ENCODE data around the gene COL17A1. TPM values are rescaled to one million over a fixed set of nuclear protein-coding genes. Genes with fewer than 3 reads are reported as not detected.

Gene COL17A1
- total and polyA plus RNA-seq, 2 donors (not counting 1 experiment from before 2014, with no cell fraction given): under 0.01 to 0.12 TPM

DNA sequence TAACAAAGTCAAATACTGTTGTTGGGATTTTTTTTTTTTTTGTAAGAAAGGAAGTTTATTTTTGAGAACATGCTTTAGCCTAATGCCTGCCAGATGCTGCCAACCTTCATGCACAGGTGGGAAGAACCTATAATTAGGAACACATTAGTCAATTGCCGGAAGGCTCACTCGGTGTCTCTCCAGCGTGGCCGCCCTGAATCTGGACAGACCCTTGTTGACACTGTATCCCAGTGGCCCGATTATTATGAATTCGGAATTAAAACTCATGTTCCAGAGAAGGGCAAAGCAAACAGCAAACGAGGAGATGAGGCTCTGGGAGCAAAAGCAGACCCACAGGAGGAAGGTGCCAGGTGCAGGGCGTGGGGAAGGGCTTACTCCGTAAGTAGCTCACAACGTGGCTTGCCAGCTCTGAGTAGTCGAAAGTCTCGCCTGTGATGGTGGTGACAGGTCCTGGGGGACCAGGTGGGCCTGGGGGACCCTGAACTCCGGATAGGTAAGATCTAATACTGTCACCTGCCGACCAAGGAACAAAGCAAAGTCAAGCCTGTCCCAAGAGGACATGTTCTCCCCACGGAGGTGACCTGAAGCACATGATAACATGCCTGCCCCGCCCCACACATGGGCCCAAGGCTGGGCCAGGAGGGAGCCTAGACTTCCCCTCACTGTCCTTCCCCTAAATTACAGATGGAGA is 48.3 kb downstream of the COL17A1 start:
- peaks cover 1% of the 10 kb centered on the region for H3K36me3 ChIP-seq (ENCODE audit: control insufficient read depth, insufficient read depth, low read length)
- no peak overlapping the region for H3K27ac ChIP-seq (ENCODE audit: insufficient read depth, low read length)
- no peaks in the 10 kb centered on the region for H3K9me3 ChIP-seq (ENCODE audit: control insufficient read depth, insufficient read depth, low read depth, low read length)
- H3K4me3 ChIP-seq (replicated peaks in 1 of 4; ENCODE audit: control extremely low read depth in 1 of 4, insufficient read depth in 1 of 4, low read depth in 3 of 4, low read length in 4 of 4): no peak overlapping the region
- DNase-seq (ENCODE audit: low read depth in 2 of 2): no peak
- no peak overlapping the region for H3K4me2 ChIP-seq (ENCODE audit: extremely low read depth, insufficient read depth, low read length)
- no peak for TF ChIP-seq EZH2 (IDR thresholded peaks at IDR 0.05; ENCODE audit: low read length, missing control alignments)
- TF ChIP-seq CTCF (conservative IDR thresholded peaks at IDR 0.05 in 1 of 2, IDR thresholded peaks at IDR 0.05 in 1 of 2; ENCODE audit: low read depth in 1 of 2, low read length in 2 of 2): no peak
- H3K4me1 ChIP-seq (ENCODE audit: control insufficient read depth, extremely low read depth, insufficient read depth, low read length): no peaks in the 10 kb centered on the region
- H4K20me1 ChIP-seq (ENCODE audit: control insufficient read depth, extremely low read depth, insufficient read depth, low read length): no peaks in the 10 kb centered on the region
- no peak overlapping the region for H3K9ac ChIP-seq (ENCODE audit: insufficient read depth, low read length)
- no peak overlapping the region for H2AFZ ChIP-seq (ENCODE audit: low read length)
- no peaks in the 10 kb centered on the region for H3K27me3 ChIP-seq (ENCODE audit: control insufficient read depth, insufficient read depth, low read length)
- H3K79me2 ChIP-seq (ENCODE audit: control insufficient read depth, insufficient read depth, low read length): no peaks in the 10 kb centered on the region

DNA sequence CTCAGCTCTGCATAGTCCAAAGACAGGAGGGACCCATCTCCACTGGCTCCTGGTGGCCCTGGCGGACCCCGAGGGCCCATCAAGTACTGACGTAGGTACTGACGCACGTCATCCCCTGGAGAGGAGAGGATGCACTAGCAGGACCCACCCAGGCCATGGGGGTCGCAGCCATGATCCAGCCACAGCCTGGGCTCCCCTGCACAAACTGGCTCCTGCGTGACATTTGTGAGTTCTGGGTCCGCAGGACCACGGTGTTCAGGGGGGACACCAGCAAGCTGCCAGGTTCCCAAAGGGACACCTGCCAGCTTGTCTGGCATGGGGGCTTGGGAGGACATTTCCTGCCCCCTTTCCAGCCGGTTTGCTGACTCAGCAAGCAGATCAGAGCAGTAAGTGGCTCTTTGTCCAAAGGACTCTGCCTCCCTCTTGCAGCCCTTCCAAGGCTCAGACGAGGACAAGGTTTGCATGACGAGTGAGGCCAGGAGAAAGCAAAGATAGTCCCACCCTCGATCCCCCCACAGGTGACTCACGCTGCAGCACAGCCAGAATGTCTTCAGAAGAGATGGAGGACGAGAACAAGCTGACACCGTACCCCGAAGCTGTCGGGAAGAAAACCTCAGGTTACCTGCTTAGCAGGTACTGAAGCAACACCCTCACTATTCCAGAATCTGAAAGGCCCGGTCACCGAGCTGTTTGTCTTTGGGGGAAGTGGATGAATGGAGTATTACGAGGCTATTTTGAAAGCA is 49.0 kb downstream of the COL17A1 start:
- no peak overlapping the region for H3K9ac ChIP-seq (ENCODE audit: insufficient read depth, low read length)
- TF ChIP-seq EZH2 (IDR thresholded peaks at IDR 0.05; ENCODE audit: low read length, missing control alignments) (no peak), CTCF (conservative IDR thresholded peaks at IDR 0.05 in 1 of 2, IDR thresholded peaks at IDR 0.05 in 1 of 2; ENCODE audit: low read depth in 1 of 2, low read length in 2 of 2) (no peak)
- no peak overlapping the region for H3K4me2 ChIP-seq (ENCODE audit: extremely low read depth, insufficient read depth, low read length)
- no peaks in the 10 kb centered on the region for H4K20me1 ChIP-seq (ENCODE audit: control insufficient read depth, extremely low read depth, insufficient read depth, low read length)
- H3K79me2 ChIP-seq (ENCODE audit: control insufficient read depth, insufficient read depth, low read length): no peaks in the 10 kb centered on the region
- peaks cover 1% of the 10 kb centered on the region for H3K36me3 ChIP-seq (ENCODE audit: control insufficient read depth, insufficient read depth, low read length)
- no peak overlapping the region for H3K4me3 ChIP-seq (replicated peaks in 1 of 4; ENCODE audit: control extremely low read depth in 1 of 4, insufficient read depth in 1 of 4, low read depth in 3 of 4, low read length in 4 of 4)
- no peak overlapping the region for H2AFZ ChIP-seq (ENCODE audit: low read length)
- H3K4me1 ChIP-seq (ENCODE audit: control insufficient read depth, extremely low read depth, insufficient read depth, low read length): no peaks in the 10 kb centered on the region
- no peak overlapping the region for H3K27ac ChIP-seq (ENCODE audit: insufficient read depth, low read length)
- DNase-seq (ENCODE audit: low read depth in 2 of 2): no peak
- no peaks in the 10 kb centered on the region for H3K27me3 ChIP-seq (ENCODE audit: control insufficient read depth, insufficient read depth, low read length)
- H3K9me3 ChIP-seq (ENCODE audit: control insufficient read depth, insufficient read depth, low read depth, low read length): no peaks in the 10 kb centered on the region

GRCh38 chr10:104036069-104036384 is 49.7 kb downstream of the COL17A1 start:
- Histone ChIP-seq H4K20me1 (ENCODE audit: control insufficient read depth, extremely low read depth, insufficient read depth, low read length) (no peaks in the 10 kb centered on the region), H3K79me2 (ENCODE audit: control insufficient read depth, insufficient read depth, low read length) (no peaks in the 10 kb centered on the region), H3K9me3 (ENCODE audit: control insufficient read depth, insufficient read depth, low read depth, low read length) (no peaks in the 10 kb centered on the region), H3K36me3 (ENCODE audit: control insufficient read depth, insufficient read depth, low read length) (peaks cover 1% of the 10 kb centered on the region), H3K27me3 (ENCODE audit: control insufficient read depth, insufficient read depth, low read length) (no peaks in the 10 kb centered on the region), H3K27ac (ENCODE audit: insufficient read depth, low read length) (no peak overlapping the region), H3K4me1 (ENCODE audit: control insufficient read depth, extremely low read depth, insufficient read depth, low read length) (no peaks in the 10 kb centered on the region), H3K4me3 (replicated peaks in 1 of 4; ENCODE audit: control extremely low read depth in 1 of 4, insufficient read depth in 1 of 4, low read depth in 3 of 4, low read length in 4 of 4) (no peak overlapping the region), H2AFZ (ENCODE audit: low read length) (no peak overlapping the region), H3K9ac (ENCODE audit: insufficient read depth, low read length) (no peak overlapping the region), H3K4me2 (ENCODE audit: extremely low read depth, insufficient read depth, low read length) (no peak overlapping the region)
- TF ChIP-seq EZH2 (IDR thresholded peaks at IDR 0.05; ENCODE audit: low read length, missing control alignments) (no peak), CTCF (conservative IDR thresholded peaks at IDR 0.05 in 1 of 2, IDR thresholded peaks at IDR 0.05 in 1 of 2; ENCODE audit: low read depth in 1 of 2, low read length in 2 of 2) (no peak)
- DNase-seq (ENCODE audit: low read depth in 2 of 2): no peak

Measured in fibroblast of lung (primary cell).